Keratinocyte (primary cell): ENCODE data around the gene MAB21L4. TPM values are rescaled to one million over a fixed set of nuclear protein-coding genes. Genes with fewer than 3 reads are reported as not detected.

Source experiments
- DNase-seq: peaks from one replicate; pipeline ENCODE4 v3.0.0-alpha.2; 2011; ENCODE audit warnings: low read depth, missing footprints, low spot score
- FAIRE-seq: peaks from 2 replicates; lab custom pipeline; 2011; peaks lifted over from hg19 to GRCh38; lab: Jason Lieb, UNC
- H2AFZ ChIP-seq: 2 replicates; pipeline ENCODE4 v1.6.0; 2012; ENCODE audit warnings: low read length, control low read depth, inconsistent platforms; ENCODE audit not compliant: control insufficient read depth
- H3K27ac ChIP-seq: 2 replicates; pipeline ENCODE4 v1.5.1; 2011; ENCODE audit warnings: low read length; ENCODE audit not compliant: control insufficient read depth, insufficient read depth
- H3K27me3 ChIP-seq: 3 replicates; pipeline ENCODE4 v1.6.0; 2011; ENCODE audit warnings: low read length; ENCODE audit not compliant: control insufficient read depth, insufficient read depth; ENCODE audit errors: extremely low read depth
- H3K36me3 ChIP-seq, 2 experiments: 2 replicates in 1 of 2; 3 replicates in 1 of 2; pipeline ENCODE4 v1.5.1; 2011; ENCODE audit warnings: low read length in 2 of 2, mild to moderate bottlenecking in 1 of 2; ENCODE audit not compliant: control insufficient read depth in 2 of 2, insufficient read depth in 2 of 2; ENCODE audit errors: extremely low read depth in 1 of 2
- H3K4me1 ChIP-seq: 3 replicates; pipeline ENCODE4 v1.5.1; 2011; ENCODE audit warnings: low read length; ENCODE audit not compliant: control insufficient read depth, insufficient read depth; ENCODE audit errors: extremely low read depth
- H3K4me2 ChIP-seq: 3 replicates; pipeline ENCODE4 v1.6.0; 2011; ENCODE audit warnings: low read depth, low read length; ENCODE audit not compliant: control insufficient read depth, insufficient read depth; ENCODE audit errors: extremely low read depth
- H3K4me3 ChIP-seq, 3 experiments: fragments of 200-600 bp in 1 of 3; sonication (generic) in 1 of 3; 2 replicates in 2 of 3; 3 replicates in 1 of 3; pipeline ENCODE4 v1.5.1; 2011 to 2016; ENCODE audit warnings: low read length in 3 of 3, mild to moderate bottlenecking in 3 of 3, control low read depth in 2 of 3, inconsistent platforms in 1 of 3, low read depth in 1 of 3, mixed read lengths in 1 of 3, mixed run types in 1 of 3, moderate library complexity in 1 of 3; ENCODE audit not compliant: control insufficient read depth in 2 of 3, insufficient read depth in 2 of 3; ENCODE audit errors: extremely low read depth in 1 of 3
- H3K79me2 ChIP-seq: 2 replicates; pipeline ENCODE4 v1.6.0; 2012; ENCODE audit warnings: low read length; ENCODE audit not compliant: control insufficient read depth, insufficient read depth
- H3K9ac ChIP-seq: 3 replicates; pipeline ENCODE4 v1.6.0; 2011; ENCODE audit warnings: low read length; ENCODE audit not compliant: control insufficient read depth, insufficient read depth; ENCODE audit errors: extremely low read depth
- H3K9me1 ChIP-seq: 3 replicates; pipeline ENCODE4 v1.6.0; 2011; ENCODE audit warnings: low read length; ENCODE audit not compliant: control insufficient read depth, insufficient read depth; ENCODE audit errors: extremely low read depth
- H3K9me3 ChIP-seq: 2 replicates; pipeline ENCODE4 v1.5.1; 2012; ENCODE audit warnings: low read depth, low read length; ENCODE audit not compliant: control insufficient read depth
- H4K20me1 ChIP-seq: 3 replicates; pipeline ENCODE4 v1.6.0; 2011; ENCODE audit warnings: low read length; ENCODE audit not compliant: control insufficient read depth, insufficient read depth; ENCODE audit errors: extremely low read depth
- EZH2 ChIP-seq: IDR thresholded peaks from one replicate; pipeline ENCODE4 v1.6.1; 2012; ENCODE audit warnings: inconsistent platforms, mild to moderate bottlenecking, low read length, moderate library complexity
- dilution Hi-C: fragments of 300-500 bp; cut with MboI; formaldehyde crosslinking; loops from one replicate; pipeline ENCODE4 v1.7.0; 2020; ENCODE audit warnings: low sequenced_read_pairs; ENCODE audit not compliant: extremely low pct_ligation_motif_present
- polyA plus RNA-seq, 5 experiments: library from polyadenylated mRNA; depleted of rRNA in 3 of 5; stranded (reverse) in 3 of 5; stranded (forward) in 1 of 5; unstranded in 1 of 5; fragments of >200 nt; gene quantifications; 1 replicate in 1 of 5; 2 replicates in 3 of 5; 3 replicates in 1 of 5; pipeline versions ENCODE4 v1.2.1 to v1.2.3, GENCODE V29; 2011 to 2012; ENCODE audit warnings: missing spikeins in 2 of 5, low read depth in 1 of 5, low replicate concordance in 1 of 5
- TF ChIP-seq, protein P1 (sequence below), 3 experiments: IDR thresholded peaks in 1 of 3; conservative IDR thresholded peaks in 1 of 3; optimal IDR thresholded peaks in 1 of 3; 2 replicates in 2 of 3; 3 replicates in 1 of 3; pipeline versions ENCODE3 to v1.5.1; 2011; ENCODE audit warnings: low read length in 3 of 3, mild to moderate bottlenecking in 3 of 3, moderate library complexity in 2 of 3, control low read depth in 1 of 3, inconsistent platforms in 1 of 3; ENCODE audit not compliant: insufficient read depth in 2 of 3; ENCODE audit errors: extremely low read depth in 1 of 3

The MAB21L4 gene
- polyA plus RNA-seq, 1 donor (not counting 4 experiments of a cell fraction or from before 2014, with no cell fraction given) = 0.37 TPM

DNA sequence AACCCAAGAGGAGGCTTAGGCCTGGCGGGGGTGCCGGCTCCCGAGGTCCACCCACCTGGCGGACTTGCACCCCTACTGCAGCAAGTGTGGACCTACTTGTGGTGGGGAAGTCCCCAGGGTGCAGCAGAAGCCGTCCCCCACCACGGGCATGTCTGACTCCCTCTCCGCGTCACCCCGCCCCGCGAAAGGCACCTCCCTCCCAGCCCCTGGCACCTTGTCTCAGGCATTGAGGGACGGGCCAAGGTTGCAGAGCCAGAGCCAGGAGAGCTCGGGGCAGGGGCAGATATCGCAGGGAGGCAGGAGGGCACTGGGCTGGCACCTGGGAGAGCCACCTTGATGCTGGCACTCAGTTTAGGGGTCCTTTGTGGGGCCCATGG lies 29.2 kb upstream of the MAB21L4 start:
- Histone ChIP-seq H4K20me1 (peaks cover 5% of the 10 kb centered on the region), H3K9me1 (peaks cover 5% of the 10 kb centered on the region), H3K4me3 (no peak overlapping the region), H3K36me3 (no peaks in the 10 kb centered on the region), H3K4me1 (peaks cover 15% of the 10 kb centered on the region), H3K79me2 (no peaks in the 10 kb centered on the region), H3K9ac (no peak overlapping the region), H3K27me3 (peaks cover 9% of the 10 kb centered on the region), H2AFZ (no peak overlapping the region), H3K27ac (no peak overlapping the region), H3K4me2 (no peak overlapping the region), H3K9me3 (no peaks in the 10 kb centered on the region)
- TF ChIP-seq EZH2 = no peak
- TF ChIP-seq, protein P1, sequence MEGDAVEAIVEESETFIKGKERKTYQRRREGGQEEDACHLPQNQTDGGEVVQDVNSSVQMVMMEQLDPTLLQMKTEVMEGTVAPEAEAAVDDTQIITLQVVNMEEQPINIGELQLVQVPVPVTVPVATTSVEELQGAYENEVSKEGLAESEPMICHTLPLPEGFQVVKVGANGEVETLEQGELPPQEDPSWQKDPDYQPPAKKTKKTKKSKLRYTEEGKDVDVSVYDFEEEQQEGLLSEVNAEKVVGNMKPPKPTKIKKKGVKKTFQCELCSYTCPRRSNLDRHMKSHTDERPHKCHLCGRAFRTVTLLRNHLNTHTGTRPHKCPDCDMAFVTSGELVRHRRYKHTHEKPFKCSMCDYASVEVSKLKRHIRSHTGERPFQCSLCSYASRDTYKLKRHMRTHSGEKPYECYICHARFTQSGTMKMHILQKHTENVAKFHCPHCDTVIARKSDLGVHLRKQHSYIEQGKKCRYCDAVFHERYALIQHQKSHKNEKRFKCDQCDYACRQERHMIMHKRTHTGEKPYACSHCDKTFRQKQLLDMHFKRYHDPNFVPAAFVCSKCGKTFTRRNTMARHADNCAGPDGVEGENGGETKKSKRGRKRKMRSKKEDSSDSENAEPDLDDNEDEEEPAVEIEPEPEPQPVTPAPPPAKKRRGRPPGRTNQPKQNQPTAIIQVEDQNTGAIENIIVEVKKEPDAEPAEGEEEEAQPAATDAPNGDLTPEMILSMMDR (optimal IDR thresholded peaks at IDR 0.05 in 1 of 3, IDR thresholded peaks at IDR 0.05 in 1 of 3, conservative IDR thresholded peaks at IDR 0.05 in 1 of 3; ENCODE audit: extremely low read depth in 1 of 3, insufficient read depth in 2 of 3, low read length in 3 of 3) = no peak
- dilution Hi-C loops = no loop called here
- DNase-seq (no peak), FAIRE-seq (no peak)

DNA sequence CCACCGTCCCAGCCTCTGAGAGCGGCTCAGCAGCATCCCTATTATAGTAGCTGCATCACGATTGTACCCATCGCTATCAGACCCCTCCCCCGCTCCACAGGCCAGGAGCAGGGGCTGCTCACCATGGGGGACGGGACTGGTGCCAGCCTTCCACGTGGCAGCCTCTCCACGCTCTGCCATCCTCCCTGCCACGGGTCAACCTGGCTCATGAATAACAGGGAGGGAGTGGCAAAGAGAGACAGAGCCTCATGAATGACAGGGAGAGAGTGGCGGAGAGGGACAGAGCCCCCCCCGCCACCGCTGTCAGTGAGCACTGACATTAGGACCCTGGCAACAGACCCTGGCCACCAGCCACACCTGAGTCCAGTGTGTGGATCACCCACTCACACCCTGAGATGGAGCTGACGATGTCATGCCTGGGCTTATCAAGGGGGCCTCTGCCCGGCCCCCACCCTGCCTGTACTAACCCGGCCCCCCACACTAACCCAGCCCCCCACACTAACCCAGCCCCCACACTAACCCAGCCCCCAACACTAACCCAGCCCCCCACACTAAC lies 27.1 kb upstream of the MAB21L4 start:
- Histone ChIP-seq H3K27ac (no peak overlapping the region), H3K79me2 (no peaks in the 10 kb centered on the region), H3K9me1 (peaks cover 5% of the 10 kb centered on the region), H3K36me3 (no peaks in the 10 kb centered on the region), H3K4me2 (no peak overlapping the region), H2AFZ (no peak overlapping the region), H3K27me3 (peaks cover 9% of the 10 kb centered on the region), H3K4me3 (no peak overlapping the region), H3K4me1 (peaks cover 15% of the 10 kb centered on the region), H3K9me3 (no peaks in the 10 kb centered on the region), H4K20me1 (peaks cover 5% of the 10 kb centered on the region), H3K9ac (no peak overlapping the region)
- no peak for FAIRE-seq
- no peak for DNase-seq
- TF ChIP-seq EZH2 = no peak
- TF ChIP-seq, protein P1 (optimal IDR thresholded peaks at IDR 0.05 in 1 of 3, IDR thresholded peaks at IDR 0.05 in 1 of 3, conservative IDR thresholded peaks at IDR 0.05 in 1 of 3; ENCODE audit: extremely low read depth in 1 of 3, insufficient read depth in 2 of 3, low read length in 3 of 3) = no peak
- dilution Hi-C loops = no loop called here
